HepG2 (cell line): ENCODE data around the gene COL4A3. TPM values are rescaled to one million over a fixed set of nuclear protein-coding genes. Genes with fewer than 3 reads are reported as not detected.
A peak's percentile ranks its signal among the peaks of the same experiment; 100 is the strongest.

ENCODE experiments used
- CHD4 ChIP-seq: fragments of 200-600 bp; sonication (generic); IDR thresholded peaks from 2 replicates; pipeline ENCODE4 v1.7.0; 2017; ENCODE audit warnings: mild to moderate bottlenecking, low read length, borderline replicate concordance
- HNF4G ChIP-seq, 2 experiments: sonication (generic) in 1 of 2; formaldehyde crosslinking in 1 of 2; IDR thresholded peaks; 2 replicates each; pipeline versions ENCODE4 v1.4.0 to v1.6.1; 2011 to 2020; ENCODE audit warnings: borderline replicate concordance in 2 of 2, low read depth in 2 of 2, mild to moderate bottlenecking in 2 of 2, low read length in 1 of 2, missing genetic modification reagents in 1 of 2, moderate library complexity in 1 of 2
- polyA plus RNA-seq, 8 experiments: library from polyadenylated mRNA; depleted of rRNA in 3 of 8; stranded (reverse) in 7 of 8; unstranded in 1 of 8; fragments of >200 nt; fragmentation: Illumina TruSeq in 4 of 8; extraction: Trizol in 4 of 8; gene quantifications; 2 replicates each; pipeline versions ENCODE4 v1.2.1 to v1.2.3, GENCODE V29; 2011 to 2016; ENCODE audit warnings: low read depth in 4 of 8, missing spikeins in 1 of 8, mixed read lengths in 1 of 8; ENCODE audit not compliant: insufficient read depth in 1 of 8
- total RNA-seq, 5 experiments: library from RNA; depleted of rRNA; stranded (reverse); fragments of >200 nt; fragmentation: Illumina TruSeq; extraction: Trizol; gene quantifications; 2 replicates each; pipeline ENCODE4 v1.2.3, GENCODE V29; 2016; ENCODE audit warnings: low read depth in 1 of 5
- TF ChIP-seq, protein P1 (sequence below): sonication (generic); formaldehyde crosslinking; IDR thresholded peaks from 2 replicates; pipeline ENCODE4 v1.4.0; 2020; ENCODE audit warnings: mild to moderate bottlenecking, missing genetic modification reagents

Gene COL4A3
- total and polyA plus RNA-seq, 2 of the 13 experiments (the other 11 are each of a cell fraction or from before 2014, with no cell fraction given) = 0.02 TPM; not detected in 1

GRCh38 chr2:227311861-227312506 lies 147.6 kb downstream of the COL4A3 start (continued):
- TF ChIP-seq, protein P1, sequence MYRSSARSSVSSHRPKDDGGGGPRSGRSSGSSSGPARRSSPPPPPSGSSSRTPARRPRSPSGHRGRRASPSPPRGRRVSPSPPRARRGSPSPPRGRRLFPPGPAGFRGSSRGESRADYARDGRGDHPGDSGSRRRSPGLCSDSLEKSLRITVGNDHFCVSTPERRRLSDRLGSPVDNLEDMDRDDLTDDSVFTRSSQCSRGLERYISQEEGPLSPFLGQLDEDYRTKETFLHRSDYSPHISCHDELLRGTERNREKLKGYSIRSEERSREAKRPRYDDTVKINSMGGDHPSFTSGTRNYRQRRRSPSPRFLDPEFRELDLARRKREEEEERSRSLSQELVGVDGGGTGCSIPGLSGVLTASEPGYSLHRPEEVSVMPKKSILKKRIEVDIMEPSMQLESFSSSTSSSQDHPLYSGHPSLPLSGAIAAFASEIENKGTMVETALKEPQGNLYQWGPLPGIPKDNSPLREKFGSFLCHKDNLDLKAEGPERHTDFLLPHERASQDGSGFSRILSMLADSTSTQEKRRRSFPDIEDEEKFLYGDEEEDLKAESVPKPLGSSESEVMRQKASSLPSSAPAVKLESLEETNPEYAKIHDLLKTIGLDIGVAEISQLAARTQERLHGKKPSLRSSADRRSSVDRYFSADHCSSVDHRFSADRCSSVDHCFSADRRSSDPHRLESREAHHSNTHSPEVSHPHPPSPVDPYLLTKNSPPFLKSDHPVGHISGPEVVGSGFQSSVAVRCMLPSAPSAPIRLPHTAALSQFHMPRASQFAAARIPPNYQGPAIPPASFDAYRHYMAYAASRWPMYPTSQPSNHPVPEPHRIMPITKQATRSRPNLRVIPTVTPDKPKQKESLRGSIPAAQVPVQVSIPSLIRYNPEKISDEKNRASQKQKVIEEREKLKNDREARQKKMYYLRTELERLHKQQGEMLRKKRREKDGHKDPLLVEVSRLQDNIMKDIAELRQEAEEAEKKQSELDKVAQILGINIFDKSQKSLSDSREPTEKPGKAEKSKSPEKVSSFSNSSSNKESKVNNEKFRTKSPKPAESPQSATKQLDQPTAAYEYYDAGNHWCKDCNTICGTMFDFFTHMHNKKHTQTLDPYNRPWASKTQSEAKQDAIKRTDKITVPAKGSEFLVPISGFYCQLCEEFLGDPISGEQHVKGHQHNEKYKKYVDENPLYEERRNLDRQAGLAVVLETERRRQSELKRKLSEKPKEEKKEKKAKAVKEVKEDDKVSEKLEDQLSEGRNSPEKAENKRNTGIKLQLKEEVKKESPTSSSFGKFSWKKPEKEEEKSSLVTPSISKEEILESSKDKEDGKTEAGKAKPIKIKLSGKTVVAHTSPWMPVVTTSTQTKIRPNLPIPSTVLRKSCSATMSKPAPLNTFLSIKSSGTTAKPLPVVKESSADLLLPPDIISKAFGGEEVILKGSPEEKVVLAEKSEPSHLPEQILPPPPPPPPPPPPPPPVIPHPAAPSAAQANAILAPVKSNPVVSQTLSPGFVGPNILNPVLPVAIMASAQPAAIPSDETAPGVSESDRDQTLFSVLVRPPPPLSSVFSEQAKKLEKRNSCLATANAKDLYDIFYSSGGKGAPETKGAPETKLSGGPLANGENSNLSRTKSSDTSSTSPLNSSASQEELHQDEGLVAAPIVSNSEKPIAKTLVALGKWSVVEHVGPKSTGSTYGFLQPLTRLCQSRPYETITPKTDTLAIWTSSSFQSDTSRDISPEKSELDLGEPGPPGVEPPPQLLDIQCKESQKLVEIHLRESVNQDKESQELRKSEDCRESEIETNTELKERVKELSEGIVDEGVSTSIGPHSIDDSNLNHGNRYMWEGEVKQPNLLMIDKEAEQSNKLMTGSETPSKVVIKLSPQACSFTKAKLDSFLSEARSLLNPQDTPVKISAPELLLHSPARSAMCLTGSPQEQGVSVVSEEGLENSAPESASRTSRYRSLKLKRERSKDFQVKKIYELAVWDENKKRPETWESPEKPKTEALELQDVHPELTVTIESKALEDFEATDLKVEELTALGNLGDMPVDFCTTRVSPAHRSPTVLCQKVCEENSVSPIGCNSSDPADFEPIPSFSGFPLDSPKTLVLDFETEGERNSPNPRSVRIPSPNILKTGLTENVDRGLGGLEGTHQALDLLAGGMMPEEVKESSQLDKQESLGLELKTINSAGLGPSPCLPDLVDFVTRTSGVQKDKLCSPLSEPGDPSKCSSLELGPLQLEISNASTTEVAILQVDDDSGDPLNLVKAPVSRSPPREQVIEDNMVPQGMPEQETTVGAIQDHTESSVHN = no peak
- TF ChIP-seq HNF4G (IDR thresholded peaks at IDR 0.05; ENCODE audit: borderline replicate concordance, low read depth, low read length) = peak; percentile 80
- peak; percentile 38; the same call in 1 of the 2 replicates for TF ChIP-seq HNF4G (CRISPR knock-in tag; IDR thresholded peaks at IDR 0.05; ENCODE audit: borderline replicate concordance, low read depth)
- 0 out of 2 replicates have a peak, but pooled peaks have one; percentile 17 for TF ChIP-seq CHD4
